SK-N-SH (cell line): Measurements from ENCODE around the gene NTMT1. TPM values are rescaled to one million over a fixed set of nuclear protein-coding genes. Genes with fewer than 3 reads are reported as not detected.
A peak's percentile ranks its signal among the peaks of the same experiment; 100 is the strongest.

Source experiments
- CTCF ChIA-PET: fragments of 300-600, 350-600 bp; formaldehyde crosslinking; extraction: SDS; loops from one replicate; lab custom pipeline; 2021; lab: Yijun Ruan, JAX
- POLR2A ChIA-PET: fragments of 350-600 bp; sonication (Branson Sonifier 250); formaldehyde crosslinking; extraction: SDS; loops from one replicate; lab custom pipeline; 2020; ENCODE audit warnings: antibody characterized with exemption, inconsistent platforms; lab: Yijun Ruan, JAX
- DNase-seq: peaks from one replicate; pipeline ENCODE4 v3.0.0; 2012
- H2AFZ ChIP-seq: fragments of 200-600 bp; sonication (generic); 2 replicates; pipeline ENCODE4 v1.8.1; 2016; ENCODE audit warnings: antibody characterized with exemption, mild to moderate bottlenecking, low read depth
- H3F3A ChIP-seq: fragments of 200-600 bp; sonication (generic); replicated peaks from 2 replicates; pipeline ENCODE3; 2016; ENCODE audit warnings: antibody characterized with exemption, mild to moderate bottlenecking; ENCODE audit not compliant: insufficient read depth
- H3K27ac ChIP-seq, 2 experiments: fragments of 200-500 bp in 1 of 2; fragments of 200-600 bp in 1 of 2; sonication (Bioruptor generic) in 1 of 2; sonication (generic), shearing (Covaris generic) in 1 of 2; 2 replicates each; pipeline versions ENCODE4 v1.5.1 to v1.6.1; 2014 to 2016; ENCODE audit warnings: low read depth in 2 of 2, inconsistent platforms in 1 of 2, low read length in 1 of 2, mild to moderate bottlenecking in 1 of 2, mixed read lengths in 1 of 2
- H3K27me3 ChIP-seq: fragments of 200-600 bp; sonication (generic), shearing (Covaris generic); 2 replicates; pipeline ENCODE4 v1.6.1; 2016; ENCODE audit warnings: mixed run types; ENCODE audit not compliant: insufficient read depth
- H3K36me3 ChIP-seq, 2 experiments: fragments of 200-500 bp in 1 of 2; fragments of 200-600 bp in 1 of 2; sonication (Bioruptor generic) in 1 of 2; sonication (generic) in 1 of 2; replicated peaks in 1 of 2; 2 replicates each; pipeline versions ENCODE3 to v1.5.1; 2014 to 2016; ENCODE audit warnings: low read length in 1 of 2, mild to moderate bottlenecking in 1 of 2; ENCODE audit not compliant: insufficient read depth in 2 of 2, control insufficient read depth in 1 of 2
- H3K4me1 ChIP-seq, 2 experiments: fragments of 200-500 bp in 1 of 2; fragments of 200-600 bp in 1 of 2; sonication (Bioruptor generic) in 1 of 2; sonication (generic), shearing (Covaris generic) in 1 of 2; 2 replicates each; pipeline versions ENCODE4 v1.5.1 to v1.6.1; 2014 to 2016; ENCODE audit warnings: low read depth in 1 of 2, low read length in 1 of 2, mixed run types in 1 of 2; ENCODE audit not compliant: insufficient read depth in 2 of 2, control insufficient read depth in 1 of 2
- H3K4me2 ChIP-seq: fragments of 200-600 bp; sonication (generic), shearing (Covaris generic); 2 replicates; pipeline ENCODE4 v1.6.1; 2017; ENCODE audit warnings: mixed run types
- H3K4me3 ChIP-seq, 2 experiments: fragments of 200-500 bp in 1 of 2; fragments of 200-600 bp in 1 of 2; sonication (Bioruptor generic) in 1 of 2; sonication (generic), shearing (Covaris generic) in 1 of 2; 2 replicates each; pipeline versions ENCODE4 v1.5.1 to v1.8.1; 2014 to 2016; ENCODE audit warnings: low read depth in 2 of 2, inconsistent platforms in 1 of 2, low read length in 1 of 2, mild to moderate bottlenecking in 1 of 2, mixed read lengths in 1 of 2, moderate library complexity in 1 of 2
- H3K79me2 ChIP-seq: fragments of 200-600 bp; sonication (generic); 2 replicates; pipeline ENCODE4 v1.8.1; 2017; ENCODE audit warnings: mild to moderate bottlenecking; ENCODE audit not compliant: insufficient read depth
- H3K9ac ChIP-seq: fragments of 200-600 bp; sonication (generic); 2 replicates; pipeline ENCODE4 v1.6.1; 2017; ENCODE audit warnings: mixed run types
- H3K9me2 ChIP-seq: fragments of 200-600 bp; sonication (generic); 2 replicates; pipeline ENCODE4 v1.6.1; 2017; ENCODE audit warnings: mixed run types
- H3K9me3 ChIP-seq: fragments of 200-600 bp; sonication (generic); 2 replicates; pipeline ENCODE4 v1.6.1; 2017; ENCODE audit warnings: mixed run types, mild to moderate bottlenecking, moderate library complexity
- H4K20me1 ChIP-seq: fragments of 200-600 bp; sonication (generic); 2 replicates; pipeline ENCODE4 v1.6.1; 2017; ENCODE audit warnings: mild to moderate bottlenecking, mixed run types; ENCODE audit not compliant: insufficient read depth
- CHD2 ChIP-seq: fragments of 150-350 bp; IDR thresholded peaks from 2 replicates; pipeline ENCODE4 v1.6.1; 2018; ENCODE audit warnings: low read length; ENCODE audit not compliant: partially characterized antibody
- EZH2phosphoT487 ChIP-seq: fragments of 200-600 bp; sonication (generic); IDR thresholded peaks from 2 replicates; pipeline ENCODE4 v1.6.1; 2017; ENCODE audit warnings: low read depth, mixed run types, mild to moderate bottlenecking, antibody characterized with exemption, moderate library complexity, borderline replicate concordance
- FOXJ3 ChIP-seq: sonication (generic); formaldehyde crosslinking; IDR thresholded peaks from 2 replicates; pipeline ENCODE4 v1.5.1; 2020; ENCODE audit warnings: mild to moderate bottlenecking, missing genetic modification reagents
- GABPA ChIP-seq: IDR thresholded peaks from 2 replicates; pipeline ENCODE4 v1.4.0; 2012; ENCODE audit warnings: low read depth, mild to moderate bottlenecking
- GATA2 ChIP-seq: sonication (generic); formaldehyde crosslinking; IDR thresholded peaks from 2 replicates; pipeline ENCODE4 v1.5.0; 2020; ENCODE audit warnings: mild to moderate bottlenecking, missing genetic modification reagents
- NRF1 ChIP-seq: IDR thresholded peaks from 2 replicates; pipeline ENCODE4 v1.6.1; 2012; ENCODE audit warnings: low read depth, mild to moderate bottlenecking, low read length
- POLR2AphosphoS5 ChIP-seq: IDR thresholded peaks from 2 replicates; pipeline ENCODE4 v1.6.1; 2012; ENCODE audit warnings: low read depth, low read length
- RAD21 ChIP-seq: IDR thresholded peaks from 2 replicates; pipeline ENCODE4 v1.6.1; 2012; ENCODE audit warnings: mild to moderate bottlenecking, low read length
- RCOR1 ChIP-seq: fragments of 150-350 bp; IDR thresholded peaks from 2 replicates; pipeline ENCODE4 v1.6.1; 2017; ENCODE audit warnings: antibody characterized with exemption, low read length
- TCF12 ChIP-seq: IDR thresholded peaks from 2 replicates; pipeline ENCODE4 v1.4.0; 2012
- WGBS: methylation state at CpG from one replicate; pipeline ENCODE4 v1.1.6; 2017; ENCODE audit warnings: low lambda C conversion rate; 5-methylcytosine and 5-hydroxymethylcytosine counted together
- polyA plus RNA-seq, 3 experiments: library from polyadenylated mRNA; depleted of rRNA; stranded (reverse); fragments of >200 nt; gene quantifications; 2 replicates each; pipeline ENCODE4 v1.2.3, GENCODE V29; 2012
- TF ChIP-seq, protein P1 (sequence below): IDR thresholded peaks from 2 replicates; pipeline ENCODE4; 2012
- TF ChIP-seq, protein P2 (sequence below): IDR thresholded peaks from 2 replicates; pipeline ENCODE4 v1.4.0; 2012; ENCODE audit warnings: low read depth
- TF ChIP-seq, protein P3 (sequence below): fragments of 150-350 bp; IDR thresholded peaks from 2 replicates; pipeline ENCODE4 v1.6.1; 2016; ENCODE audit warnings: mild to moderate bottlenecking, low read depth, low read length

The NTMT1 gene
- polyA plus RNA-seq, 1 of the 3 experiments (the other 2 are of a cell fraction) = 78.3 TPM

DNA sequence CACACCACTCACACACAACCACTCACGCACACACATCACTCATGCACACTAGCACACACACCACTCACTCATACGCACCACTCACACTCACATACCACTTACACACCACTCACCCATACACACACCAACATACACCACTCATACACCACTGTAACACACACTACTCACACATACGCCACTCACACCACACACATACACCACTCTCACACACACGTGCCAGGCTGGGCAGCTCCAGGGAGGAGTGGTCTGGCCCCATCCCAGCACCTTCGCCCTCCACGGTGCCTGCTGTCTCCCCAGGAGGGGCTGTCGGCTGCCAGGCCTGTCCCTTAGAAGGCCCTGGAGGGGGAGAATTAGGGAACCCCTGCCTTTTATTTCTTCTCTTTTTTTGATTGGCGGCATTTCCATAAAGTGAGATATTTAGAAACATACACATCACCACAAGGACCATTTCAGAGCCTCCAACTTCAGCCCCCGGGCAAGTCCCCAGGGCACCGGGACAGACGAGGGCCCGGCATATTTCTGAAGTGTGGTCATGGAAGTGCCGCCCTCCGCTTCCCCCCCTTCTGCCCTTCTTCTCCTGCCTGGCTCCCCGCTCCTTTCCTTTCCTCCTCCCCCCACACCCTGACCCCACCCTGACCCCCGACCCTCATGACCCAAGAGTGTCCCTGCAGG is 22.3 kb downstream of the NTMT1 start:
- H3K27me3 ChIP-seq = no peaks in the 10 kb centered on the region
- CTCF ChIA-PET = interaction anchor here (0.8 kb wide), 1 partner anchor 78 kb away, joined by 3 read pairs; no protein-coding TSS in a partner anchor
- H3K9me2 ChIP-seq = no peaks in the 10 kb centered on the region
- no peaks in the 10 kb centered on the region for H4K20me1 ChIP-seq
- H2AFZ ChIP-seq = no peak overlapping the region
- H3K4me1 ChIP-seq = peaks cover 0 to 33% of the 10 kb centered on the region in 2 experiments; a peak in 2 of 4 replicates
- no peak for TF ChIP-seq RAD21
- TF ChIP-seq, all 33 proteins: peak for 0
- DNase-seq = no peak
- POLR2A ChIA-PET = no interaction called here
- H3K27ac ChIP-seq = peak overlapping the region in 1 of 2 experiments; percentile 97; a peak in 1 of 4 replicates
- no peak overlapping the region for H3K9ac ChIP-seq
- no peaks in the 10 kb centered on the region for H3K79me2 ChIP-seq
- no peaks in the 10 kb centered on the region for H3K36me3 ChIP-seq
- H3F3A ChIP-seq = peaks cover 3% of the 10 kb centered on the region
- H3K4me2 ChIP-seq = no peak overlapping the region
- H3K9me3 ChIP-seq = no peaks in the 10 kb centered on the region
- H3K4me3 ChIP-seq = no peak overlapping the region
- 66% methylated on average over 16 of the region's 16 CpGs for WGBS

DNA sequence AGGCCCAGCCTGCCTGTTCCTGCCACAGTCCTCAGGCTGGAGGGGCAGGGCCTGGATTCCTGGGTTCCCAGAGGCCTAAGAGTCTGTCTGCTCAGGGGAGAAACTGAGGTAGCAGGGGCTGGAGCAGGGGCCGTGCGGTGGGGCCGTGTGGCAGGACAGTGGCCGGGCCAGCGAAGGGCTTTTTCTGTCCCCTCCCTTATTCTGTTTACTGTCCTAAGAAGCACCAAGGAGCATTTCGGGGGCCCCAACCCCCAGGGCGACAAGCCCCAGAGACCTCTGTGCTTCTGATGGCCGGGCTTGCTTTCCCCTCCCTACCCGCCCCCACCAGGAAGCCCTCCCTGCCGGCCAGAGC is 22.8 kb downstream of the NTMT1 start:
- H3K36me3 ChIP-seq = no peaks in the 10 kb centered on the region
- H4K20me1 ChIP-seq = no peaks in the 10 kb centered on the region
- peak overlapping the region in 1 of 2 experiments; percentile 97; a peak in 2 of 4 replicates for H3K27ac ChIP-seq
- no peak for DNase-seq
- ChIA-PET CTCF (no interaction called here), POLR2A (no interaction called here)
- H3K4me3 ChIP-seq = no peak overlapping the region
- WGBS = 88% methylated on average over 8 of the region's 10 CpGs
- H3F3A ChIP-seq = peaks cover under 1% of the 10 kb centered on the region
- H3K9ac ChIP-seq = no peak overlapping the region
- H3K4me2 ChIP-seq = no peak overlapping the region
- no peak overlapping the region for H2AFZ ChIP-seq
- no peaks in the 10 kb centered on the region for H3K27me3 ChIP-seq
- no peaks in the 10 kb centered on the region for H3K9me3 ChIP-seq
- H3K79me2 ChIP-seq = no peaks in the 10 kb centered on the region
- TF ChIP-seq RCOR1 = no peak
- no peak for TF ChIP-seq NRF1
- no peak for TF ChIP-seq EZH2phosphoT487
- TF ChIP-seq, protein P1, sequence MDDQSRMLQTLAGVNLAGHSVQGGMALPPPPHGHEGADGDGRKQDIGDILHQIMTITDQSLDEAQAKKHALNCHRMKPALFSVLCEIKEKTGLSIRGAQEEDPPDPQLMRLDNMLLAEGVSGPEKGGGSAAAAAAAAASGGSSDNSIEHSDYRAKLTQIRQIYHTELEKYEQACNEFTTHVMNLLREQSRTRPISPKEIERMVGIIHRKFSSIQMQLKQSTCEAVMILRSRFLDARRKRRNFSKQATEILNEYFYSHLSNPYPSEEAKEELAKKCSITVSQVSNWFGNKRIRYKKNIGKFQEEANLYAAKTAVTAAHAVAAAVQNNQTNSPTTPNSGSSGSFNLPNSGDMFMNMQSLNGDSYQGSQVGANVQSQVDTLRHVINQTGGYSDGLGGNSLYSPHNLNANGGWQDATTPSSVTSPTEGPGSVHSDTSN = no peak
- TF ChIP-seq, protein P2, sequence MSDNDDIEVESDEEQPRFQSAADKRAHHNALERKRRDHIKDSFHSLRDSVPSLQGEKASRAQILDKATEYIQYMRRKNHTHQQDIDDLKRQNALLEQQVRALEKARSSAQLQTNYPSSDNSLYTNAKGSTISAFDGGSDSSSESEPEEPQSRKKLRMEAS = no peak
- no peak for TF ChIP-seq GATA2 (CRISPR knock-in tag)
- no peak for TF ChIP-seq TCF12
- no peak for TF ChIP-seq RAD21
- TF ChIP-seq GABPA = no peak
- no peak for TF ChIP-seq CHD2
- no peak for TF ChIP-seq POLR2AphosphoS5
- TF ChIP-seq FOXJ3 (CRISPR knock-in tag) = no peak
- TF ChIP-seq, protein P3, sequence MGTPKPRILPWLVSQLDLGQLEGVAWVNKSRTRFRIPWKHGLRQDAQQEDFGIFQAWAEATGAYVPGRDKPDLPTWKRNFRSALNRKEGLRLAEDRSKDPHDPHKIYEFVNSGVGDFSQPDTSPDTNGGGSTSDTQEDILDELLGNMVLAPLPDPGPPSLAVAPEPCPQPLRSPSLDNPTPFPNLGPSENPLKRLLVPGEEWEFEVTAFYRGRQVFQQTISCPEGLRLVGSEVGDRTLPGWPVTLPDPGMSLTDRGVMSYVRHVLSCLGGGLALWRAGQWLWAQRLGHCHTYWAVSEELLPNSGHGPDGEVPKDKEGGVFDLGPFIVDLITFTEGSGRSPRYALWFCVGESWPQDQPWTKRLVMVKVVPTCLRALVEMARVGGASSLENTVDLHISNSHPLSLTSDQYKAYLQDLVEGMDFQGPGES = no peak
- peaks cover 0 to 34% of the 10 kb centered on the region in 2 experiments; a peak in 2 of 4 replicates for H3K4me1 ChIP-seq
- H3K9me2 ChIP-seq = no peaks in the 10 kb centered on the region
